ENCODE measurements around the gene QRICH1. TPM values are rescaled to one million over a fixed set of nuclear protein-coding genes. Genes with fewer than 3 reads are reported as not detected.

The QRICH1 gene
- total RNA-seq, 1 experiment from 2014 or later: 36.3 TPM

Other genes starting within 250 kb of the QRICH1 start
- 10.0 and 10.2 TPM in 2 replicates for gene PRKAR2A, start 246.2 kb downstream of the QRICH1 start, total RNA-seq (2014; rRNA removed; shearing (Covaris generic))
- 11.1 and 15.5 TPM in 2 replicates for gene SLC25A20, start 195.2 kb downstream of the QRICH1 start, total RNA-seq (2014; rRNA removed; shearing (Covaris generic))
- gene ARIH2, start 175.2 kb downstream of the QRICH1 start, total RNA-seq (2014; rRNA removed; shearing (Covaris generic)): 62.7 and 82.2 TPM in 2 replicates
- 12.8 and 22.0 TPM in 2 replicates for gene P4HTM, start 103.8 kb downstream of the QRICH1 start, total RNA-seq (2014; rRNA removed; shearing (Covaris generic))
- 25.3 and 29.6 TPM in 2 replicates for gene WDR6, start 86.7 kb downstream of the QRICH1 start, total RNA-seq (2014; rRNA removed; shearing (Covaris generic))
- gene DALRD3, start 75.5 kb downstream of the QRICH1 start, total RNA-seq (2014; rRNA removed; shearing (Covaris generic)): 31.4 and 44.1 TPM in 2 replicates
- gene NDUFAF3, start 72.0 kb downstream of the QRICH1 start, total RNA-seq (2014; rRNA removed; shearing (Covaris generic)): 80.9 and 87.8 TPM in 2 replicates
- gene IMPDH2, start 64.7 kb downstream of the QRICH1 start, total RNA-seq (2014; rRNA removed; shearing (Covaris generic)): 314 and 330 TPM in 2 replicates
- 139 and 150 TPM in 2 replicates for gene QARS1, start 10.7 kb upstream of the QRICH1 start, total RNA-seq (2014; rRNA removed; shearing (Covaris generic))
- gene USP19, start 26.8 kb upstream of the QRICH1 start, total RNA-seq (2014; rRNA removed; shearing (Covaris generic)): 18.4 and 18.5 TPM in 2 replicates
- 40.7 and 43.8 TPM in 2 replicates for gene LAMB2, start 39.0 kb upstream of the QRICH1 start, total RNA-seq (2014; rRNA removed; shearing (Covaris generic))
- 24.1 and 25.4 TPM in 2 replicates for gene CCDC71, start 72.3 kb upstream of the QRICH1 start, total RNA-seq (2014; rRNA removed; shearing (Covaris generic))
- gene KLHDC8B, start 77.5 kb upstream of the QRICH1 start, total RNA-seq (2014; rRNA removed; shearing (Covaris generic)): 2.0 and 2.5 TPM in 2 replicates
- gene C3orf62, start 183.2 kb upstream of the QRICH1 start, total RNA-seq (2014; rRNA removed; shearing (Covaris generic)): 0.16 and 0.97 TPM in 2 replicates
- gene USP4, start 246.0 kb upstream of the QRICH1 start, total RNA-seq (2014; rRNA removed; shearing (Covaris generic)): 2.7 and 6.5 TPM in 2 replicates

Measured in H4 (cell line).